Neuron (in vitro differentiated cells): ENCODE results near the gene CES1.
"Not testable (repeated sequence)": the region's sequence is repeated elsewhere in the genome, so short reads cannot be mapped to it uniquely, and the experiment has no call there.

ENCODE experiments used
- H2AFZ ChIP-seq: one replicate; pipeline ENCODE4 v1.6.1; 2013; ENCODE audit warnings: low read depth, mild to moderate bottlenecking, inconsistent platforms, low read length, moderate library complexity
- H3K27me3 ChIP-seq: one replicate; pipeline ENCODE4 v1.6.1; 2013; ENCODE audit warnings: low read length; ENCODE audit not compliant: insufficient read depth
- H3K36me3 ChIP-seq: one replicate; pipeline ENCODE4 v1.6.1; 2013; ENCODE audit warnings: low read length; ENCODE audit not compliant: insufficient read depth
- H3K4me1 ChIP-seq: one replicate; pipeline ENCODE4 v1.6.1; 2013; ENCODE audit warnings: low read length; ENCODE audit not compliant: insufficient read depth
- H3K4me3 ChIP-seq: 2 replicates; pipeline ENCODE4 v1.5.1; 2013; ENCODE audit warnings: mild to moderate bottlenecking, low read length, moderate library complexity
- H3K9me3 ChIP-seq: one replicate; pipeline ENCODE4 v1.6.1; 2013; ENCODE audit warnings: low read length

CES1 gene

DNA sequence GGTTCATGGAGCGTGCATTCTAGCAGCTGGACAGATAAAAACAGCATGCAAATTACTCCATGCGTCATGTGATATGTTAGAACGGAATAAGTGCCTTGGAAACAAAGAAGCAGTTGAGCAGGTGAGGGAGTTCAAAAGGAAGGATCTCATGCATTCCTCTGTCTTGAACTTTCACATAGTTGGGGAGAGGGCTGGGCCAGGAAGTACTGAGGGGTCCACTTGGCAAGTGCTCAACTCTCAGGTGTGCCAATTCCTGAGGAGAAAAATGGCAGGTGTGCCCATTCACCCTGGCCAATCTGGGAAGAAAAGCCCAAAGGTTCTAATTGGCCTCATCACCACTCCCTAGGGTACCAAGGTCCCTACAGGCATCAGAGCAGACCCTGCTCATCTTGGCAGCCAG, 67.7 kb downstream of the CES1 start:
- Histone ChIP-seq H3K4me1 (no peaks in the 10 kb centered on the region), H3K4me3 (no peak overlapping the region), H3K9me3 (no peaks in the 10 kb centered on the region), H2AFZ (no peak overlapping the region), H3K36me3 (no peaks in the 10 kb centered on the region), H3K27me3 (peaks cover 2% of the 10 kb centered on the region)

DNA sequence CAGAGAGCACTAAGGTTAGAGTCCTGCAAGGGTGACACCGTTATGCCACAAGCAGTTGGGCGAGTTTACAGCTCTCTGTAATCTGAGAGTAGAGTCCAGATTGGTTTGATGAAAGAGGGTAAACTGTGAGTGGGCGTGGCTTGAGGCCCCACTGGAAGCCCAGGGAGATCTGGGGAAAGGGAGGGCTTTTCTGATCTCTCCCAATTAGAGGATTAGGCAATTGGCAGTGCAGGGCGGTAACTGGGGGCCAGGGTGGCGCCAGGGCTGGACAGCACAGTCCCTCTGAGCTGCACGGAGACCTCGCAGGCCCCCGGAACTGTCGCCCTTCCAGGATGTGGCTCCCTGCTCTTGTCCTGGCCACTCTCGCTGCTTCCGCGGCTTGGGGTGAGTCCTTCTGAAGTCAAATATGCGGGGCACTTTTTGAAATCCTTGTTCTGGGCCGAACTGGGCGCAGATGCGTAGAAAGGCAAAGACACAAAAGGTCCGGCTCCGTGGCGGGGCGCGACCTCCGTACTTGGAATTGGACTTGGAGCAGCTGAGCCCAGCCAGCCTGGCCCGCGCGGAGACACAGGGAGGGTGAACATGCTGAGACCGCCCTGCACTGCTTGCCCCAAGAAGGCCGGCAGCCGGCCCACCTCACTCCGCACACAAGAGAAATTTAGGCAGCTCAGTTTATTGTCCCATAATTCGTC, 72.4 kb downstream of the CES1 start:
- Histone ChIP-seq H3K27me3 (peaks cover 2% of the 10 kb centered on the region), H3K9me3 (no peaks in the 10 kb centered on the region), H3K4me3 (no peak overlapping the region), H2AFZ (no peak overlapping the region), H3K4me1 (no peaks in the 10 kb centered on the region), H3K36me3 (no peaks in the 10 kb centered on the region)

DNA sequence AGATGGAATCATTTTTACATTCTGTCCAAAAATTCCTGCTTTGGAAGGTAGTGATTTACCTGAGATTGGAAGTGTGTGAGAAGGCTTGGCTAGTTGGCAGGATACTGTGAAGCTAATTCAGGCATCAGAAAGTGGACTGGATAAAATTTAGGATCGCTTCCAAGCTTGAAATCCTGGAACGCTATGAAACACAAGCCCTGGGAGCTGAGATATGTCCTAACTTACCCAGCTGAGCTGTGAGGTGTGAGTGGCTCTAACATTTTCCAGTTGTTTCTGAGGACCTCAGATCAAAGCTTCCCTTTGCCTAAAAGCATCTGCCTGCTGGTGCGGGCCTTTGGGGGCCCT, 73.0 kb downstream of the CES1 start:
- H3K27me3 ChIP-seq, H3K9me3 ChIP-seq, H2AFZ ChIP-seq, H3K4me1 ChIP-seq, H3K36me3 ChIP-seq, H3K4me3 ChIP-seq: not testable (repeated sequence)

DNA sequence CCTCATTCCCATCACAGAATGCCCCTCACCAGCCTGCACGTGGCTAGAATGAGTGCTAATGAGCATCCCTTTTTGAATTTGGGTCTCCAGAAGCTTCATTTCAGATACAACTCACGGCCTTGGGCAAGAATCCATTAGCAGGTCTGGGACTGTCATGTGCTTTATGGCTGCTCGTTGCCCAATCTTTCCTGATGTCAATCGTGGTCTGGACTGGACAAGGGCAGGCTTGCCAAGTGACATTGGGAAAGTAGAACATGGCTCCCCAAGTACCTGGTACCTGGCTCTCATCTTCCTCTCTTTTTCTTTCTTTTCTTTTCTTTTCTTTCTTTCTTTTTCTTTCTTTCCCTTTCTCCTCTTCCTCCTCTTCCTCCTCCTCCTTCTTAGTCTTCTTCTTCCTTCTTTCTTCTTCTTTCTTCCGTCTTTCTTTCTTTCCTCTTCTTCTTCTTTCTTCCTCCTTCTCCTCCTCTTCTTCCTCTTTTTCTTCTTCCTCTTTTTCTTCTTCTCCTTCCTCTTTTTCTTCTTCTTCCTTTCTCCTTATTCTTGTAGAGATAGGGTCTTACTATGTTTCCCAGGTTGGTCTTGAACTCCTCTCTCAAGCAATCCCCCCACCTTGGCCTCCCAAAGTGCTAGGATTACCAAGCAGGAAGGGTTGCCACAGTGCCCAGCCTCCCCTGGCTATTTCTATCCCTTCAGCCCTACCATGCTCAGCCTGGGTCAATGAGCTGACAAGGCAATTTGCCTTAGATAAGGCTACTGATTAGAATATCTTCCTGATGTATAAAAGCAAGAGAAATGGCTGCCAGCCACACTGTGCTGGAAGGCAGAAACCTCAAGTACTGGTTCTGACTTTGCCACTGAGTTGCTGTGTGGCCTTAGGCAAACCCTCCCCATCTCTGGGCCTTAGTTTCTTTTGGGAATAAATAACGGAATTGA, 75.0 kb downstream of the CES1 start:
- not testable (repeated sequence) for H3K36me3 ChIP-seq, H3K27me3 ChIP-seq, H3K4me1 ChIP-seq, H3K9me3 ChIP-seq, H2AFZ ChIP-seq, H3K4me3 ChIP-seq

DNA sequence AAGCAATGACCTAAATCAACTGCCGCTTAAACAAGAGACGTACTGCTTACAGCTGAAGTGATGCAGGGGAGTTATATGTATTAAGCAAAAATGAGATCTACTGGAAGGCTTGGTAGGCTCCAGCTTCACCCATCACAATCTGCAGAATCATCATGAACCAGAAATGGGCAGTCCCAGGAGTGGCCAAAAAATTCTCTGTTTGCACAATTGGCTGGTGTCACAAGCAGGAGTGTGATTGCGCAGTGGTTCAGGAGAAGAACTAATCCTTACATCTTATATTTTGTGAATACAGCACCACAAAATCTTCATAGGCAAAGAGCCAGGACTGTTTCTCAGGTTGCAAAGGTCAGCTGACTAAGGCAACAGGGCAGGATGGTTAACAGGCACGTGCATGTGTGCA, 75.9 kb downstream of the CES1 start:
- H3K4me1 ChIP-seq = no peaks in the 10 kb centered on the region

DNA sequence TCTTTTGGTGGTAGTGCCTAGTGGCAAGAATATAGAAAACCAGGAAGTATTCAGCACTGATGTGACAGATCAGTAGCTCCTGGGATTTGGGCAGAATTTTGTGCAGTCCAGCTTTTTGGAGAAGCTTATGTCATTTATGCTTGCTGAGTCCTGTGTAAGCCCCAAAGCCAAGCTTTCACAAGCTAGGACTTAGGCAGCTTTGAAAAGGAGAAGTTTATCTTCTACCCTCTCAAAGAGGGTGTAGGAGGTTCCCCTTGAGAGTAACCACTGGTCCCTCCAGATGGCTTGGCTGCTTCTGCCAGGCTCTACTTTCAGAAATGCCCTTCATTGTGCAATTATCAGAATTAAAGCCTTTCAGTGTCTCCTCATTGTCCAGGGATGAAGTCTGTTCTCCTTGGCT, 78.8 kb downstream of the CES1 start:
- no peak overlapping the region for H3K4me3 ChIP-seq
- H2AFZ ChIP-seq = no peak overlapping the region
- no peaks in the 10 kb centered on the region for H3K4me1 ChIP-seq
- H3K36me3 ChIP-seq = no peaks in the 10 kb centered on the region
- no peaks in the 10 kb centered on the region for H3K9me3 ChIP-seq
- no peaks in the 10 kb centered on the region for H3K27me3 ChIP-seq

More for the DNA sequence above, 75.9 kb downstream of the CES1 start:
- Histone ChIP-seq H2AFZ (no peak overlapping the region), H3K27me3 (peaks cover 2% of the 10 kb centered on the region), H3K9me3 (no peaks in the 10 kb centered on the region), H3K4me3 (no peak overlapping the region), H3K36me3 (no peaks in the 10 kb centered on the region)

DNA sequence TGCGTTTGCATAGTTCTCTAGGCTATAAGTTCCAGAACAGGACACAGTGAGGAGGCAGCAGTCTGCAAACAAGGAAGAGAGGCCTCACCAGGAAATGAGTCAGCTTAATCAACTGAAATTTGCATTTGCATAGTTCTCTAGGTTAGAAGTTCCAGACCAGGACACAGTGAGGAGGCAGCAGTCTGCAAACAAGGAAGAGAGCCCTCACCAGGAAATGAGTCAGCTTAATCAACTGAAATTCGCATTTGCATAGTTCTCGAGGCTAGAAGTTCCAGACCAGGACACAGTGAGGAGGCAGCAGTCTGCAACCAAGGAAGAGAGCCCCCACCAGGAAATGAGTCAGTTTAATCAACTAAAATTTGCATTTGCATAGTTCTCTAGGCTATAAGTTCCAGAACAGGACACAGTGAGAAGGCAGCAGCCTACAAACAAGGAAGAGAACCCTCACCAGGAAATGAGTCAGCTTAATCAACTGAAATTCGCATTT, 79.7 kb downstream of the CES1 start:
- H3K27me3 ChIP-seq, H3K4me3 ChIP-seq: not testable (repeated sequence)

More for the DNA sequence above, 79.7 kb downstream of the CES1 start:
- H3K4me1 ChIP-seq, H3K9me3 ChIP-seq, H3K36me3 ChIP-seq, H2AFZ ChIP-seq: not testable (repeated sequence)
